OCI-LY7 (cell line): Measurements from ENCODE around the gene RTN4R. TPM values are rescaled to one million over a fixed set of nuclear protein-coding genes. Genes with fewer than 3 reads are reported as not detected.

ENCODE experiments used
- BruUV-seq: library from RNA; stranded (reverse); fragments of 400-500 nt; replicated peaks from 2 replicates; lab custom pipeline; 2021; lab: Mats Ljungman, UMichigan
- CTCF ChIA-PET: fragments of 300-600 bp; sonication (Branson Sonifier 250); formaldehyde crosslinking; loops from one replicate; lab custom pipeline; 2022; ENCODE audit warnings: antibody characterized with exemption; ENCODE audit not compliant: unreplicated experiment; lab: Charles Lee
- POLR2A ChIA-PET: fragments of 300-600 bp; sonication (Branson Sonifier 250); formaldehyde crosslinking; loops from one replicate; lab custom pipeline; 2022; ENCODE audit warnings: antibody characterized with exemption; lab: Charles Lee
- DNase-seq: peaks from one replicate; pipeline ENCODE4 v3.0.0-alpha.2; 2015; ENCODE audit warnings: low spot score
- H2AFZ ChIP-seq: fragments of 200-600 bp; sonication (generic), shearing (Covaris generic); 2 replicates; pipeline ENCODE4 v1.6.1; 2014; ENCODE audit warnings: mild to moderate bottlenecking, antibody characterized with exemption, low read length, moderate library complexity
- H3K27ac ChIP-seq: fragments of 200-600 bp; sonication (generic); 2 replicates; pipeline ENCODE4 v1.5.1; 2014; ENCODE audit warnings: mixed run types, low read depth, mild to moderate bottlenecking, moderate library complexity, low read length, inconsistent platforms; ENCODE audit not compliant: poor library complexity, severe bottlenecking
- H3K36me3 ChIP-seq: fragments of 200-600 bp; sonication (generic); 2 replicates; pipeline ENCODE4 v1.6.1; 2014; ENCODE audit warnings: mild to moderate bottlenecking, antibody characterized with exemption, low read length, moderate library complexity, mixed read lengths; ENCODE audit not compliant: insufficient read depth
- H3K4me1 ChIP-seq: fragments of 200-600 bp; sonication (generic); 2 replicates; pipeline ENCODE4 v1.5.1; 2014; ENCODE audit warnings: mild to moderate bottlenecking, low read length; ENCODE audit not compliant: insufficient read depth, poor library complexity, severe bottlenecking
- H3K4me2 ChIP-seq: fragments of 200-600 bp; sonication (generic); 2 replicates; pipeline ENCODE4 v1.6.1; 2014; ENCODE audit warnings: mild to moderate bottlenecking, low read length
- H3K4me3 ChIP-seq: fragments of 200-600 bp; sonication (generic); 2 replicates; pipeline ENCODE4 v1.5.1; 2014; ENCODE audit warnings: mild to moderate bottlenecking, low read depth, low read length; ENCODE audit not compliant: poor library complexity, severe bottlenecking
- H3K79me2 ChIP-seq: fragments of 200-600 bp; sonication (generic); 2 replicates; pipeline ENCODE4 v1.6.1; 2016; ENCODE audit warnings: low read depth, mild to moderate bottlenecking, low read length, moderate library complexity, mixed read lengths; ENCODE audit not compliant: insufficient read depth
- H3K9me2 ChIP-seq: fragments of 200-600 bp; sonication (generic); 2 replicates; pipeline ENCODE4 v1.6.1; 2016; ENCODE audit warnings: mild to moderate bottlenecking, low read length, mixed read lengths; ENCODE audit not compliant: insufficient read depth
- H3K9me3 ChIP-seq: fragments of 200-600 bp; sonication (generic); 2 replicates; pipeline ENCODE4 v1.6.1; 2014; ENCODE audit warnings: mild to moderate bottlenecking, mixed run types, low read length, mixed read lengths
- H4K20me1 ChIP-seq: fragments of 200-600 bp; sonication (generic); 2 replicates; pipeline ENCODE4 v1.6.1; 2014; ENCODE audit warnings: mild to moderate bottlenecking, antibody characterized with exemption, low read length, moderate library complexity, mixed read lengths; ENCODE audit not compliant: insufficient read depth
- EZH2phosphoT487 ChIP-seq: fragments of 200-600 bp; sonication (generic); IDR thresholded peaks from 2 replicates; pipeline ENCODE4 v1.6.1; 2018; ENCODE audit warnings: low read depth, borderline replicate concordance, mild to moderate bottlenecking, mixed run types, antibody characterized with exemption, low read length, moderate library complexity, mixed read lengths
- intact Hi-C: fragments of 100-400 bp; cut with micrococcal nuclease; formaldehyde crosslinking; loops from one replicate; pipeline ENCODE4 v1.10.0; 2022; ENCODE audit not compliant: unreplicated experiment
- total RNA-seq, 2 experiments: library from RNA; depleted of rRNA in 1 of 2; stranded (reverse); fragments of >200 nt in 1 of 2; shearing (Covaris generic) in 1 of 2; gene quantifications; 2 replicates each; pipeline ENCODE4 v1.2.3, GENCODE V29; 2014 to 2022
- TF ChIP-seq, protein P1 (sequence below): fragments of 200-600 bp; sonication (generic); conservative IDR thresholded peaks from 2 replicates; pipeline ENCODE4 v1.5.1; 2014; ENCODE audit warnings: mild to moderate bottlenecking, antibody characterized with exemption, low read length, moderate library complexity, mixed read lengths

Gene RTN4R
- total RNA-seq, 2 experiments from 2014 or later = not detected

GRCh38 chr22:20235389-20235991 lies 32.6 kb downstream of the RTN4R start:
- no peak for DNase-seq
- Histone ChIP-seq H2AFZ (no peak overlapping the region), H3K4me2 (no peak overlapping the region), H3K9me3 (no peaks in the 10 kb centered on the region), H3K27ac (no peak overlapping the region), H3K36me3 (no peaks in the 10 kb centered on the region), H3K79me2 (no peaks in the 10 kb centered on the region), H3K4me1 (no peaks in the 10 kb centered on the region), H4K20me1 (no peaks in the 10 kb centered on the region), H3K9me2 (no peaks in the 10 kb centered on the region), H3K4me3 (no peak overlapping the region)
- no TSS peak for BruUV-seq
- TF ChIP-seq, protein P1, sequence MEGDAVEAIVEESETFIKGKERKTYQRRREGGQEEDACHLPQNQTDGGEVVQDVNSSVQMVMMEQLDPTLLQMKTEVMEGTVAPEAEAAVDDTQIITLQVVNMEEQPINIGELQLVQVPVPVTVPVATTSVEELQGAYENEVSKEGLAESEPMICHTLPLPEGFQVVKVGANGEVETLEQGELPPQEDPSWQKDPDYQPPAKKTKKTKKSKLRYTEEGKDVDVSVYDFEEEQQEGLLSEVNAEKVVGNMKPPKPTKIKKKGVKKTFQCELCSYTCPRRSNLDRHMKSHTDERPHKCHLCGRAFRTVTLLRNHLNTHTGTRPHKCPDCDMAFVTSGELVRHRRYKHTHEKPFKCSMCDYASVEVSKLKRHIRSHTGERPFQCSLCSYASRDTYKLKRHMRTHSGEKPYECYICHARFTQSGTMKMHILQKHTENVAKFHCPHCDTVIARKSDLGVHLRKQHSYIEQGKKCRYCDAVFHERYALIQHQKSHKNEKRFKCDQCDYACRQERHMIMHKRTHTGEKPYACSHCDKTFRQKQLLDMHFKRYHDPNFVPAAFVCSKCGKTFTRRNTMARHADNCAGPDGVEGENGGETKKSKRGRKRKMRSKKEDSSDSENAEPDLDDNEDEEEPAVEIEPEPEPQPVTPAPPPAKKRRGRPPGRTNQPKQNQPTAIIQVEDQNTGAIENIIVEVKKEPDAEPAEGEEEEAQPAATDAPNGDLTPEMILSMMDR = no peak
- no peak for TF ChIP-seq EZH2phosphoT487
- intact Hi-C loops = no loop called here
- POLR2A ChIA-PET = no interaction called here
- CTCF ChIA-PET = no interaction called here

DNA sequence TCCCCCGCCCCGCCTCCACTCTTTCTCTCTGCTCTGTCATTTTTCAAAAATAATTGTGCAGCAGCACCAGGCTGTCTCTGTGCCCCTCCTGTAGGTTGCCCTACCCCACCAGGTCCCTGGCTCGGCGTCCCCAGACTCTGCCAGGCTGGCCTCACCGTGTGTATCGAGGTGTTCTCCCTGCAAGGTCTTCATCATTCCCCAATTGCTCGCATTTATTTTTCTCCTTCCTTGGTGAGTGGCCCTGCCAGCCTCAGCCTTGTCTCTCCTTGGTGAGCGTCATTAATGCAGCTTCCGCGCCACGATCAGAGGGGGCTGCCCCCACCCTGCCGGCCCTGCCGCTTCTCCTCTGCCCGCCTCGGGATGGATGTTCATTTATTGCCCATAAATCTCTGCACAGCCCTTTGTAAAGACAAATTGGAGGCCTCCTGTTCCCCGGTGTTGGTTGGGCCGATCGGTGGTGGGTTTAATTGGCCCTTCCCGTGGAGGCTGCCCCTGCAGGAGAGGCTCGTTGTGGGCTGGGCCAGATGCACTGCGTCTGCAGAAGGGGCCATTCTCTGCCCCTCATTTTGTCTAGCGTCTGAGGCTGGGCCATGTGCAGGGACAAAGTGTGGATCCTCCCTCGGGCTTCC lies 33.2 kb downstream of the RTN4R start:
- no peak overlapping the region for H2AFZ ChIP-seq
- no peak for TF ChIP-seq EZH2phosphoT487
- CTCF ChIA-PET = no interaction called here
- no peaks in the 10 kb centered on the region for H3K9me2 ChIP-seq
- H4K20me1 ChIP-seq = no peaks in the 10 kb centered on the region
- DNase-seq = no peak
- POLR2A ChIA-PET = no interaction called here
- no peaks in the 10 kb centered on the region for H3K9me3 ChIP-seq
- no peak overlapping the region for H3K4me3 ChIP-seq
- H3K79me2 ChIP-seq = no peaks in the 10 kb centered on the region
- no peaks in the 10 kb centered on the region for H3K36me3 ChIP-seq
- no TSS peak for BruUV-seq
- intact Hi-C loops = no loop called here
- no peaks in the 10 kb centered on the region for H3K4me1 ChIP-seq
- no peak overlapping the region for H3K27ac ChIP-seq
- H3K4me2 ChIP-seq = no peak overlapping the region

GRCh38 chr22:20234314-20234682 lies 33.8 kb downstream of the RTN4R start:
- POLR2A ChIA-PET = no interaction called here
- no peak for DNase-seq
- Histone ChIP-seq H3K4me1 (no peaks in the 10 kb centered on the region), H4K20me1 (no peaks in the 10 kb centered on the region; the same call in 1 of the 2 replicates), H3K4me3 (no peak overlapping the region), H3K4me2 (no peak overlapping the region), H3K9me3 (no peaks in the 10 kb centered on the region), H3K9me2 (no peaks in the 10 kb centered on the region), H2AFZ (no peak overlapping the region), H3K36me3 (no peaks in the 10 kb centered on the region), H3K79me2 (no peaks in the 10 kb centered on the region), H3K27ac (no peak overlapping the region)
- no TSS peak for BruUV-seq
- TF ChIP-seq, protein P1 = no peak
- TF ChIP-seq EZH2phosphoT487 = no peak
- intact Hi-C loops = no loop called here
- CTCF ChIA-PET = no interaction called here
